DMS79 (cell line): ENCODE data around the gene RAD9A.

Experiments
- DNase-seq: peaks from one replicate; lab custom pipeline; 2025; lab: John Stamatoyannopoulos, UW

The RAD9A gene

DNA sequence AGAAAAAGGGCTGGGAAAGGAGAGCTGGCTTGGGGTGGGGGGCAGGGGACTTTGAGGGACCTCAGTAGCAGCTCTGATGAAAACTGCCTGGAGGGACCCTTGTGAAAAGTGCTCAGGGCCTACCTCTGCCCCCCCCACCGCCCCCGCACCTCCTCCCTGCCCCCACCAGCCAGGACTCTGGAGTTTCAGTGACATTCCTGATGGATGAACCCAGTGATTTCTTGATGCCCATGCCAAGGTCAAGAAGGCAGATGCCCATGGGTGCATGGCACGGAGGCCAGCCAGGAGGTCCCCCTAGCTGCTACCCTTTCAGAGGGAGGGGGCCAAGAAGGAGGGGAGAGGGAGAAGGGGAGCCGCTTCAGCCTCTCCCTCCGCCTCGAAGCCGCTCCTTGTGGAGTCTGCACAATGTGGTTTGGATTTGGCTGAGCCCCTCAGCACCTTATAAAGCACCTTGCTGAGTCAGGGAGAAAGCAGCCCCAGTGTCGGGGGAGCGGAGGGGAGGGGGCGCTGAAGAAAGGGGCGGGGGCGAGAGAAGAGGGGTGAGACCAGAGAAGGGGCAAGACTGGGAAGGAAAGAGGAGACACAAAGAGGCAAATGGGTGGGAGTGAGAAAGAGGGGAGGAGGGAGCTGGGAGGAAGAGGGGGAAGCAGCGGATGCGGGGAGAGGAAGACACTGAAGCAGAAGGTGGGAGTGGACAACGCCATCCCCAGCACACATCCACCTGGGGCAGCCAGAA lies 16.3 kb upstream of the RAD9A start:
- no peak for DNase-seq

DNA sequence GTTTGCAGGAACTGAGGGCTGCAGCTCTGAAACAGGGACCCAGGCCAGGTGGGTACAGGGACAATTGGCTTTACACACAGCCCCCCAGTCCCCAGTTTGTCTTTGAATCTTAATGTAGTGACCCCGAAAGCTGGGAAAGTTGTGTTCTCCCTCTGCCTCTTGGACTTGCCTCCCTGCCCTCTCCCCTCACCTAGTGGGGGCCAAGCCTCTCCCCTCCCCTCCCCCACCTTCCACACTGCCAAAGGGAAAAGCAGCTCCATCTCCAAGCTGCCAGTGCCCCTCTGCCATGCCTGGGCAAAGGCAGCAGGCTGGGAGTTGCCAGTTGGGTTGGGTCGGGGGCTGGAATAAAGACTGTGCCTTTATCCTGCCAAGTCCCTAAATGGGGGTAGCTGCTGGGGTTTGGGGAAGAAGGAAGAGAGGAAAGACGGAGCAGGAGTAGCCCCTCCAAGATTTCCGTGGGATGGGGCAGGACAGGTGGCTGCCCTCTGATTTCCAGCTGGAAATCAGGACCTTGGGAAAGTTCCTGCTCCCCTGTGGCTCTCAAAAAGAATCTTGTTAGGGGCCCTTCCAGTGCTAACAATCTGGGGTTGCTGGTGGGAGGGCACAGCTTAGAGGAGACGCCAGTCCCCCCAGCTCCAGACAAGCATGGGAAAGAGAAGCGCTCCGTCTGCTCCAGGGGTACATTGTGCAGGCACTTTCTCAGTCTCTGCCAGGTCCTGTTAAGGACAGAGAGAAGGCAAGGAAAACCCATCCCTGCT lies 15.5 kb upstream of the RAD9A start:
- no peak for DNase-seq

DNA sequence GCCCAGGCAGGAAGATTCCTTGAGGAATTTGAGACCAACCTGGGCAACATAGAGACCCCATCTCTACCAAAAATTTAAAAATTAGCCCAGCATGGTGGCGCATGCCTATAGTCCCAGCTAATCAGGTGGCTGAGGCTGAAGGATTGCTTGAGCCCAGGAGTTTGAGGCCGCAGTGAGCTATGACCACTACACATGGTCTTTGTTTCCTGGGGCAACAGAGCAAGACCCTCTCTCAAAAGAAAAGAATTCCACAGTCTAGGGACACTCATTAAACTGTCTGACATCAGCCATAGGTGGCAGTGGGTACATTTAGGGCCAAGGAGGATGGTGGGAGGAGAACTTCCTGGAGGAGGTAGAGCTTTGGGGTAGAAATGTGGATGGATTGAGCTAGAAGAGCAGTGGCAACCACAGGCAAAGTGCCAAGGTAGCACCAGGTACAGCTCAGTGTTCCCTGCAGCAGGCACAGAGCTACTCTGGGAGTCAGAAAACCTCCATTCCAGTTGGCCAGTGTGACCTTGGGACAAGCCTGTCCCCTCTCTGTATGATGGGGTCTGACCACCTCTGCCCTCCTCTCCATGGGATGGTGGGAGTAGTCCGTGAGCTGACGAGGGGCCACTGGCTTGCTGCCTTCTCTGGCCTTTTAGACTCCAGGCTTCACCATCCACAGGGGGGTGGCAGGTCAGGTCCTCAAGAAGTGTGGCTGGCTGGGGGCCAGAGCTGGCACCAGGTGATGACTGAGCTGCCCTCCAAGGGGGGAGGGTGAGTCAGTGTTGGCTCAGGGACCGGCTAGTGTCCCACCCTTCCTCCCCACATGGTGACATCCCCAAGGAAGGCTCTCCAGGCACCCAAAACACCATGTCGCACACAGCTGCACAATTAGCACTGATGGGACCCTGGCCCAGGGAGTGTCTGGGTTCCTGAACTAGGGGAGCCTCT lies 14.6 kb upstream of the RAD9A start:
- no peak for DNase-seq

GRCh38 chr11:67378544-67378943 lies 13.2 kb upstream of the RAD9A start:
- no peak for DNase-seq

- no peak for DNase-seq
Measured at GRCh38 chr11:67379061-67380058, 12.4 kb upstream of the RAD9A start.

- DNase-seq = no peak
Measured at GRCh38 chr11:67381244-67381972, 10.4 kb upstream of the RAD9A start.

DNA sequence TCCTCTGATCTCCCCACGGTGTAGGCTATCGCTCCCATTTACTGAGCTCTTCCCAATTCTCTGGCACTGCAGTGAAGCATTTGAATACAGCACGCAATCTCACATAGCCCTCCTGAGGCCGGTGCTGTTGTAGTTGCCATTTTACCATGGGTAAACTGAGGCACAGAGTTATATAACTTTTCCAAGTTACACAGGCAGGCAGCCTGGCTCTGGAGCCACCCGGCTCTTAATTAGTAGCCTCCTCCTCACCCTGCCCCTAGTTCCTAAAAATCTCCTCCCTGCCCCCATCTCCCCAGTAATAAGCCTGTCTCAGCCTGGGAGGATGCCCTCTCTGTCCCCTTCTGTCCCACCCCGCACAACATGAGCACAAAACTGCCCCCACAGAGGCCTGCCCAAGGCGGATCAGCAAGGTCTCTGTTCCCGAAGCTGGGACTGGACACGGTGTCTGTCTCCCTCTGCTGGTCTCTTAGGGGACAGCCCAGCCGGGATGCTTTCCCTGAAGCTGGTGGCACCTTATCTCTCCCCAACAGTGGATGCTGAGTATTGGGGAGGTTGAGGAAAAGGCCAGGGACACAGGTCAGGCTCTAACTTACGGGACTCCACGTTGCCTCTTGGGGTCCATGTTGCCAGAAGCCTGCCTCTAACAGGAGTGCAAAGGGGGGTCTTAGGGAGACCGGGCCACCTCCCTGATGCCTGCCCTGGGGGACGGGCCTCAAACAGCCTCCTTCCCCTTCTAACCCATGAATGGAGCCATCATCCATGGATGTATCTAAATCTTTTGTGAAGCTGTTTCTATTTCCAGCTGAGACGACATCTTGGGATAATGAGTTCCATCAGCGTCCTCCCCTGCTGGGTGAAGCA lies 9.3 kb upstream of the RAD9A start:
- DNase-seq = peak; percentile 23

- no peak for DNase-seq
Measured at GRCh38 chr11:67384851-67385366, 6.9 kb upstream of the RAD9A start.

DNA sequence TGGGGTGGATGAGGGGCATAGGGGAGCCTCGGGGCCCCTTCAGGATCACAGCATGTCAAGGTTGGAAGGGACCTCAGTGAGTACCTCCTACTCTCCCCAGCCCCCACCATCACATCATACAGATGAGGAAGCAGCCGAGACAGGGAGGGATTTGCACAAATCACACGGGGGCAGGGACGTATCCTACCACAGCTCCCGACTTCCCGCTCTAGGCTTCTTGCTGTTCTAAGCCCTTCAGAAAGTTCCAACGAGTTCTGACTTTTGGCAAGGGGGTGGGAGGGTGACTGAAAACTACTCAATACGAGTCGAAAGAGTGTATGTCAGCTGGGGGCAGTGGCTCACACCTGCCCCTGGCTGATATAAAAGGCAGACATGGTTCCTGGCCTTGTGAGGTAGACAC lies 4.7 kb upstream of the RAD9A start:
- DNase-seq = no peak

DNA sequence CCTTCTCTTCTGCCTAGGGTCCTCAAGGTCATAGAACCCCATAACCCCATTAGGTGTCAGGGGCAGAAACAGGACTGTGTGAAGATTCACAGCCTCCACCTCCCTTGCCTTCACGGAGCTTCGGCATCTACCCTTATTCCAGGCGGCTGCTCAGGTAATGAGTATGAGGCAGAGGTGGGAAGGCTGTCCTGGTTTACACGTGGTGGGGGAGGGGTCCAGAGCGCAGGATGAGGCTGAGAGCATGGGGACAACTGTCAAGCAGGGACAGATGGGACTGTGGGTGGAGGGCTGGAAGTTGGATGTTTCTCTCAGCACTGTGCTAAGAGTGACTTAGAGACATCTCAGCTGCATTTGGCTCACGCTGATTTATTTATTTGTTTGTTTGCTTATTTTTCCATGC lies 4.3 kb upstream of the RAD9A start:
- DNase-seq = no peak

DNA sequence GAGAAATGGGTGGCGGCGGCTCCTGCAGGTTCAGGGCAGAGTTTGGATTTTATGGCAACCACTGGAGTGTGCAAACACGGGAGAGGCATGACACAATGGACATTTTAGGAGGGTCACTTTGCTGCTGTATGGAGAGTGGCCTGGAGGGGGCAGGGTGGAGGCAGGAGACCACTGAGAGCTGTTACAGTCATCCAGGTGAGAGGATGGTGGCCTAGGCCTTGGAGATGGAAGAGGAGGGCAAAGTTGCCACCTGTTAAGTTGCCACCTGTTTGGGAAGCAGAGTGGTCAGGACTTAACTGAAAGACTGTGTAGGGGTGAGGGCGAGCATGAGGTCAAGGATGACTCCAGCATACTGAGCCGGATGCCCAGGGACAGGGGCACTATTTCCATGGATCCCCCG lies 2.3 kb upstream of the RAD9A start:
- no peak for DNase-seq

DNA sequence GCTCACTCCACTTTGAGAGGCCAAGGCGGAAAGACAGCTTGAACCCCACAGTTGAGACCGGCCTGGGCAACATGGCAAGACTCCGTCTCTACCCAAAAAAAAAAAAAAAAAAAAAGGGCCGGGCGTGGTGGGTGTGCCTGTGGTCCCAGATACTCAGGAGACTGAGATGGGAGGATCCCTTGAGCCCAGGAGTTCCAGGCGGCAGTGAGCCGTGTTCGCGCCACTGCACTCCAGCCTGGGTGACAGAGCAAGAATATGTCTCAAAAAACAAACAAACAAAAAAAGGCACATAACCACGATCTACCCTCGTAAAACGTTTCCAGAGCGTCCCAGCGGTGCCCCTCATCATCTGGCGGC lies 861 bp upstream of the RAD9A start:
- DNase-seq = no peak

DNA sequence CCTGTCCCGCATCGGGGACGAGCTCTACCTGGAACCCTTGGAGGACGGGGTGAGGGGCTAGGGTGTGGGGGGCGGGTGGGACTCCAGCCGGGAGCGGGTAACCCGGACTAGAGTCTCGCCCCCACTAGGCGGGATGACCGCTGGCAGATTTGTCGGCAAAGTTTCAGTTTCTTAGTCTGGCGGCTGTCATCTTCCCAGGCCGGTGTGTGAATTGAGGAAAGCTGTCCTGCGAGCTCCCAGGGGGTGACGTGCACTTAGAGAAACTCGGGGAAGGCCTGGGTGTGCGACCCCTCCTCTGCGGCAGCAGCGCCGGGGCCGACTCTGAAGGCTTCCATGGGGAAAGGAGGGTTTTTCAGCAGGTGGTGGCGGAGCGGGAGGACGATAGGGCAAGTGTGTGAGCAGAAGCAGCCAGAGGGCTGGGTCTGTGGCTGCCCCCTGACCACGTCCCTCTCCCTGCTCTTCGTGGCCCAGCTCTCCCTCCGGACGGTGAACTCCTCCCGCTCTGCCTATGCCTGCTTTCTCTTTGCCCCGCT lies 463 bp downstream of the RAD9A start:
- no peak for DNase-seq

GRCh38 chr11:67393437-67393836 lies 1.7 kb downstream of the RAD9A start:
- no peak for DNase-seq

DNA sequence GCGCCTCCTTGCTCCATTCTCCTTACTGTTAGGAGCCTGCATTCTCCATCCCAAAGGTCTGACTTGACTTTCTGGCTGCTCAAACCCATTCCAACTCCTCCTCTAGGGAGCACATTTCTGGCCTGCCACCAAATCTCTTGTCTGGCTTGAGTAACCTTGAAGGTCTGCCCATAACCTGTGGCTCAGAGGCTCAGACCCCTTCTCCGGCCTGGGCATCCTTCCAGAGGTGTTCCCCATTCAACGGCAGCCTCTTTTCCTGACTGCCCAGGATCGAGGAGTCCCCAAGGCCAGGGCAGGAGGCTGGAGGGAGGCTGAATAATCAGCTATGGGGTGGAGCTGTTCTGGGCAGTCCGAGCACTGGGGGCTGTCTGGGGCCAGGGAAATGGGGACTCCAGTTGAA lies 2.2 kb downstream of the RAD9A start:
- DNase-seq = no peak

GRCh38 chr11:67395555-67396258 lies 3.9 kb downstream of the RAD9A start:
- DNase-seq = no peak

GRCh38 chr11:67396259-67396581 lies 4.4 kb downstream of the RAD9A start:
- DNase-seq = no peak

DNA sequence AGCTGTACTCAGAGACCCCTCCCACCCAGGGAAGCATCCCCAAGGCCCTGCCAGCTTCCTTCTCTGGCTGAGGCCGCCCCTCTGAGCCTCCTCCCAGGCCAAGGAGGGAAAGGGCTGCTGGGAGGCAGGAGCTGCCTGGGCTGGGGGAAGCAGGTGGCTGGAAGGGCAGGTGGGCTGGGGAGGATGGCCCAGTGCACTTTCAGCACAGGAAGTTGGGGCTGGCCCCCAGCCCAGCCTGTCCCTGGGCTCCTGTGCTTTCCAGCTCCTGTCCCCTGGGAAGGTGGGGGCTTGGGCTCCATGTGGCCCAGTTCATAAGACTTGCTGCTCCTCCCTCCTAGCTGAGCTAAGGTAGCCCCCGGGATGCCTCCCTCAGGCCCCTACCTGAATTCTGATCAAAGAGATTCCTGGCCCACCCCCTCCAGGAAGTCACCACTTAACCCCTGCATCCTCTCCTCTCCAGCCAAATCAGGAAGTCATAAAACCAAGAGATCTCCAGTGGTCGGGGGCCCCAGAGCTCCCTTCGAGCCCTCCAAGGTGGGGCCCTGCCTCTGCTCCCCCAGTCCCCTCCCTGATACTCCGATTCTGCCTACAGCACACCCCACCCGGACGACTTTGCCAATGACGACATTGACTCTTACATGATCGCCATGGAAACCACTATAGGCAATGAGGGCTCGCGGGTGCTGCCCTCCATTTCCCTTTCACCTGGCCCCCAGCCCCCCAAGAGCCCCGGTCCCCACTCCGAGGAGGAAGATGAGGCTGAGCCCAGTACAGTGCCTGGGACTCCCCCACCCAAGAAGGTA lies 5.0 kb downstream of the RAD9A start:
- DNase-seq = no peak
